Head of caudate nucleus (tissue), 42 donors: ENCODE measurements around the gene MAP1LC3B2.

Source experiments
- DNase-seq, 42 donors: peaks; one replicate each; pipeline versions ENCODE4 v3.0.0 to v3.0.0-alpha.2; 2020 to 2021; ENCODE audit warnings: mixed read lengths in 7 of 42
- intact Hi-C: fragments of 100-400 bp; cut with DNase I; formaldehyde crosslinking; loops from one replicate; pipeline ENCODE4 v1.15.0; 2022

The MAP1LC3B2 gene

GRCh38 chr12:116559162-116559935 is at the start of gene MAP1LC3B2:
MAP1LC3B2 (plus strand) TSS chr12:116559381; CDS start chr12:116575943, 16,562 bp downstream.
- intact Hi-C loops = no loop called here
- DNase-seq = peak in 38 of 42 donors; percentile 8 to 69 (median 30)

- DNase-seq = no peak
- intact Hi-C loops = no loop called here
These were observed 45.2 kb upstream of the MAP1LC3B2 start for GRCh38 chr12:116513944-116514343.

- DNase-seq = no peak
- intact Hi-C loops = no loop called here
These were observed 43.5 kb upstream of the MAP1LC3B2 start for GRCh38 chr12:116515684-116516083.

GRCh38 chr12:116516657-116517056 is 42.5 kb upstream of the MAP1LC3B2 start:
- intact Hi-C loops = no loop called here
- DNase-seq = no peak

GRCh38 chr12:116517431-116518045 is 41.6 kb upstream of the MAP1LC3B2 start:
- no peak for DNase-seq
- intact Hi-C loops = no loop called here

- DNase-seq = no peak
- intact Hi-C loops = no loop called here
These were observed 38.9 kb upstream of the MAP1LC3B2 start for GRCh38 chr12:116520225-116520760.

- intact Hi-C loops = no loop called here
- DNase-seq = peak in 1 of 42 donors; percentile 10
These were observed 38.2 kb upstream of the MAP1LC3B2 start for GRCh38 chr12:116520801-116521471.

GRCh38 chr12:116524311-116524710 is 34.9 kb upstream of the MAP1LC3B2 start:
- intact Hi-C loops = no loop called here
- no peak for DNase-seq

- intact Hi-C loops = no loop called here
- no peak for DNase-seq
These were observed 34.2 kb upstream of the MAP1LC3B2 start for GRCh38 chr12:116524964-116525379.

- peak in 16 of 42 donors; percentile 17 to 76 (median 38) for DNase-seq
- intact Hi-C loops = no loop called here
These were observed 33.7 kb upstream of the MAP1LC3B2 start for GRCh38 chr12:116525418-116526001.

- DNase-seq = no peak
- intact Hi-C loops = no loop called here
These were observed 31.1 kb upstream of the MAP1LC3B2 start for GRCh38 chr12:116528065-116528464.

- intact Hi-C loops = no loop called here
- DNase-seq = no peak
These were observed 30.7 kb upstream of the MAP1LC3B2 start for GRCh38 chr12:116528498-116528897.

- DNase-seq = no peak
These were observed 30.1 kb upstream of the MAP1LC3B2 start for GRCh38 chr12:116529048-116529447.

GRCh38 chr12:116529686-116530085 is 29.5 kb upstream of the MAP1LC3B2 start:
- intact Hi-C loops = no loop called here
- DNase-seq = no peak

More at GRCh38 chr12:116529048-116529447, 30.1 kb upstream of the MAP1LC3B2 start:
- intact Hi-C loops = no loop called here

- no peak for DNase-seq
- intact Hi-C loops = no loop called here
These were observed 26.8 kb upstream of the MAP1LC3B2 start for GRCh38 chr12:116532428-116532827.

- peak in 1 of 42 donors; percentile 10 for DNase-seq
- intact Hi-C loops = no loop called here
These were observed 26.2 kb upstream of the MAP1LC3B2 start for GRCh38 chr12:116532986-116533342.

- peak; percentile 66 to 96 (median 86) for DNase-seq
- intact Hi-C loops = no loop called here
These were observed 25.6 kb upstream of the MAP1LC3B2 start for GRCh38 chr12:116533343-116534251.
